SK-N-MC (cell line): Measurements from ENCODE around the gene TMEM141.

Experiments
- DNase-seq: peaks from one replicate; pipeline ENCODE4 v3.0.0-alpha.2; 2011; ENCODE audit warnings: low read depth, low spot score
- H3K27ac ChIP-seq: fragments of 200-600 bp; sonication (generic); 2 replicates; pipeline ENCODE4 v1.5.1; 2016; ENCODE audit warnings: mixed run types
- H3K36me3 ChIP-seq: fragments of 200-600 bp; sonication (generic); 2 replicates; pipeline ENCODE4 v1.6.1; 2017; ENCODE audit warnings: antibody characterized with exemption, low read length, mixed read lengths; ENCODE audit not compliant: insufficient read depth
- H3K4me3 ChIP-seq: fragments of 200-600 bp; sonication (generic); 2 replicates; pipeline ENCODE4 v1.5.1; 2016
- H3K9ac ChIP-seq: fragments of 200-600 bp; sonication (generic); 2 replicates; pipeline ENCODE4 v1.8.0; 2017; ENCODE audit warnings: mixed run types, mixed read lengths; ENCODE audit not compliant: insufficient read length
- H3K9me3 ChIP-seq: fragments of 200-600 bp; sonication (generic); 2 replicates; pipeline ENCODE4 v1.6.1; 2017; ENCODE audit warnings: low read depth, mild to moderate bottlenecking, antibody characterized with exemption, low read length, moderate library complexity, mixed read lengths
- EZH2 ChIP-seq: fragments of 200-600 bp; sonication (generic); IDR thresholded peaks from one replicate; pipeline ENCODE4 v1.6.1; 2017; ENCODE audit warnings: antibody characterized with exemption
- FOXP2 ChIP-seq: optimal IDR thresholded peaks from 2 replicates; pipeline ENCODE3; 2011; ENCODE audit warnings: mild to moderate bottlenecking, moderate library complexity; ENCODE audit not compliant: insufficient read depth; ENCODE audit errors: extremely low read length, control extremely low read depth
- POLR2AphosphoS5 ChIP-seq: IDR thresholded peaks from 2 replicates; pipeline ENCODE4 v1.6.1; 2012; ENCODE audit warnings: mild to moderate bottlenecking, low read depth, low read length, borderline replicate concordance

Gene TMEM141

GRCh38 chr9:136820971-136821825, 30.1 kb downstream of the TMEM141 start:
- Histone ChIP-seq H3K27ac (no peak overlapping the region), H3K9ac (no peak overlapping the region), H3K36me3 (peaks cover 22% of the 10 kb centered on the region; the same call in 1 of the 2 replicates), H3K9me3 (no peaks in the 10 kb centered on the region), H3K4me3 (no peak overlapping the region)
- no peak for DNase-seq
- TF ChIP-seq FOXP2: no peak
- TF ChIP-seq EZH2: no peak
- no peak for TF ChIP-seq POLR2AphosphoS5

GRCh38 chr9:136821826-136822544, 30.8 kb downstream of the TMEM141 start:
- no peak for DNase-seq
- no peak for TF ChIP-seq POLR2AphosphoS5
- no peak for TF ChIP-seq EZH2
- TF ChIP-seq FOXP2: no peak

GRCh38 chr9:136823136-136824046, 32.2 kb downstream of the TMEM141 start:
- H3K4me3 ChIP-seq: no peak overlapping the region
- peak overlapping the region; percentile 11; the same call in 1 of the 2 replicates for H3K27ac ChIP-seq
- TF ChIP-seq FOXP2: no peak
- TF ChIP-seq EZH2: no peak
- no peak for TF ChIP-seq POLR2AphosphoS5
- peaks cover 25% of the 10 kb centered on the region; the same call in 1 of the 2 replicates for H3K36me3 ChIP-seq
- H3K9me3 ChIP-seq: no peaks in the 10 kb centered on the region
- H3K9ac ChIP-seq: no peak overlapping the region
- DNase-seq: no peak

More at GRCh38 chr9:136821826-136822544, 30.8 kb downstream of the TMEM141 start:
- Histone ChIP-seq H3K4me3 (no peak overlapping the region), H3K27ac (no peak overlapping the region), H3K9me3 (no peaks in the 10 kb centered on the region), H3K36me3 (peaks cover 23% of the 10 kb centered on the region; the same call in 1 of the 2 replicates), H3K9ac (no peak overlapping the region)

GRCh38 chr9:136824496-136825225, 33.5 kb downstream of the TMEM141 start:
- Histone ChIP-seq H3K9me3 (no peaks in the 10 kb centered on the region), H3K9ac (no peak overlapping the region), H3K4me3 (no peak overlapping the region), H3K27ac (no peak overlapping the region), H3K36me3 (peaks cover 38% of the 10 kb centered on the region; the same call in 1 of the 2 replicates)
- no peak for DNase-seq
- TF ChIP-seq EZH2: no peak
- no peak for TF ChIP-seq POLR2AphosphoS5
- TF ChIP-seq FOXP2: no peak

GRCh38 chr9:136825295-136826187, 34.4 kb downstream of the TMEM141 start:
- H3K4me3 ChIP-seq: no peak overlapping the region
- H3K9me3 ChIP-seq: no peaks in the 10 kb centered on the region
- TF ChIP-seq EZH2 (no peak), POLR2AphosphoS5 (no peak)
- peaks cover 47% of the 10 kb centered on the region; the same call in 1 of the 2 replicates for H3K36me3 ChIP-seq
- no peak for DNase-seq
- H3K9ac ChIP-seq: no peak overlapping the region
- H3K27ac ChIP-seq: no peak overlapping the region

GRCh38 chr9:136826188-136826541, 35.0 kb downstream of the TMEM141 start:
- Histone ChIP-seq H3K4me3 (no peak overlapping the region), H3K9ac (no peak overlapping the region), H3K36me3 (peaks cover 52% of the 10 kb centered on the region; the same call in 1 of the 2 replicates), H3K9me3 (no peaks in the 10 kb centered on the region), H3K27ac (no peak overlapping the region)
- DNase-seq: no peak
- TF ChIP-seq FOXP2 (no peak), EZH2 (no peak), POLR2AphosphoS5 (no peak)
